Measurements from ENCODE around the gene EXOC3L1. TPM values are rescaled to one million over a fixed set of nuclear protein-coding genes. Genes with fewer than 3 reads are reported as not detected.

The EXOC3L1 gene
- total RNA-seq, 1 donor from 2014 or later: 15.6 TPM

GRCh38 chr16:67229906-67230808 is 40.2 kb upstream of the EXOC3L1 start:
- no peak for DNase-seq
- no peak overlapping the region for H3K27ac ChIP-seq

GRCh38 chr16:67228905-67229304 is 39.0 kb upstream of the EXOC3L1 start:
- Histone ChIP-seq H3K9me3 (no peaks in the 10 kb centered on the region), H3K4me1 (peaks cover 28% of the 10 kb centered on the region), H3K27ac (no peak overlapping the region), H3K27me3 (ENCODE audit: low read depth) (no peaks in the 10 kb centered on the region), H3K4me3 (no peak overlapping the region), H3K36me3 (peaks cover 60% of the 10 kb centered on the region)
- no peak for TF ChIP-seq CTCF (IDR thresholded peaks at IDR 0.05)
- no peak for DNase-seq
- ATAC-seq: no peak
- intact Hi-C loops (cut with DNase I): no loop called here

More at GRCh38 chr16:67229906-67230808, 40.2 kb upstream of the EXOC3L1 start:
- H3K4me1 ChIP-seq: peaks cover 23% of the 10 kb centered on the region
- H3K4me3 ChIP-seq: no peak overlapping the region
- no peak for TF ChIP-seq CTCF (IDR thresholded peaks at IDR 0.05)
- H3K27me3 ChIP-seq (ENCODE audit: low read depth): no peaks in the 10 kb centered on the region
- H3K36me3 ChIP-seq: peaks cover 72% of the 10 kb centered on the region
- intact Hi-C loops (cut with DNase I): no loop called here
- ATAC-seq: no peak
- no peaks in the 10 kb centered on the region for H3K9me3 ChIP-seq

- Histone ChIP-seq H3K36me3 (peaks cover 53% of the 10 kb centered on the region), H3K27ac (no peak overlapping the region)
- DNase-seq: no peak
These were observed 38.3 kb upstream of the EXOC3L1 start for GRCh38 chr16:67228034-67228785.

GRCh38 chr16:67227567-67227921 is 37.6 kb upstream of the EXOC3L1 start:
- intact Hi-C loops (cut with DNase I): no loop called here
- TF ChIP-seq CTCF (IDR thresholded peaks at IDR 0.05): no peak
- no peaks in the 10 kb centered on the region for H3K9me3 ChIP-seq
- peak overlapping the region; percentile 89 for H3K4me3 ChIP-seq
- no peaks in the 10 kb centered on the region for H3K27me3 ChIP-seq (ENCODE audit: low read depth)
- peaks cover 31% of the 10 kb centered on the region for H3K4me1 ChIP-seq
- H3K36me3 ChIP-seq: peaks cover 46% of the 10 kb centered on the region
- peak overlapping the region; percentile 79 for H3K27ac ChIP-seq
- ATAC-seq: no peak
- DNase-seq: no peak

More at GRCh38 chr16:67228034-67228785, 38.3 kb upstream of the EXOC3L1 start:
- Histone ChIP-seq H3K9me3 (no peaks in the 10 kb centered on the region), H3K4me1 (peaks cover 31% of the 10 kb centered on the region), H3K27me3 (ENCODE audit: low read depth) (no peaks in the 10 kb centered on the region), H3K4me3 (peak overlapping the region; percentile 89)
- ATAC-seq: no peak
- intact Hi-C loops (cut with DNase I): no loop called here
- TF ChIP-seq CTCF (IDR thresholded peaks at IDR 0.05): no peak

- ATAC-seq: peak; percentile 97 to 98
- peak; percentile 34 for TF ChIP-seq CTCF (IDR thresholded peaks at IDR 0.05)
- peaks cover 41% of the 10 kb centered on the region for H3K36me3 ChIP-seq
- peaks cover 31% of the 10 kb centered on the region for H3K4me1 ChIP-seq
- peak within 1 kb of the TSS; percentile 79 for H3K27ac ChIP-seq
- H3K9me3 ChIP-seq: no peaks in the 10 kb centered on the region
- H3K27me3 ChIP-seq (ENCODE audit: low read depth): no peaks in the 10 kb centered on the region
- peak; percentile 97 for DNase-seq
- H3K4me3 ChIP-seq: peak within 1 kb of the TSS; percentile 89
- intact Hi-C loops (cut with DNase I): no loop called here
These were observed 37.0 kb upstream of the EXOC3L1 start, which contains the start of gene TMEM208 for GRCh38 chr16:67226804-67227566. Gene TMEM208 (plus strand): TSS chr16:67227130. CDS start chr16:67227219, 89 bp downstream.
